Panc1 (cell line): Measurements from ENCODE around the gene LINGO4. TPM values are rescaled to one million over a fixed set of nuclear protein-coding genes. Genes with fewer than 3 reads are reported as not detected.

Experiments used
- ATAC-seq: fragments of 200-7000 bp; cut with Tn5 transposase; 2 replicates; pipeline ENCODE4 v1.9.1; 2020; ENCODE audit warnings: mild to moderate bottlenecking, moderate library complexity
- BruUV-seq: library from RNA; stranded (reverse); fragments of 400-500 nt; replicated peaks from 2 replicates; lab custom pipeline; 2021; lab: Mats Ljungman, UMichigan
- CTCF ChIA-PET: fragments of 300-600 bp; sonication (Branson Sonifier 250); formaldehyde crosslinking; loops from one replicate; lab custom pipeline; 2022; ENCODE audit warnings: antibody characterized with exemption; lab: Charles Lee
- POLR2A ChIA-PET: fragments of 300-600 bp; sonication (Branson Sonifier 250); formaldehyde crosslinking; loops from one replicate; lab custom pipeline; 2022; ENCODE audit warnings: antibody characterized with exemption; lab: Charles Lee
- DNase-seq: peaks from one replicate; pipeline ENCODE4 v3.0.0-alpha.2; 2010; ENCODE audit warnings: low read depth, low spot score
- H3K27ac ChIP-seq: 2 replicates; pipeline ENCODE4 v1.5.1; 2011; ENCODE audit warnings: mild to moderate bottlenecking, low read length, inconsistent platforms
- H3K27me3 ChIP-seq: fragments of 200-500 bp; sonication (Bioruptor generic); 2 replicates; pipeline ENCODE4 v1.6.0; 2014; ENCODE audit warnings: low read length, inconsistent platforms; ENCODE audit not compliant: control insufficient read depth, insufficient read depth
- H3K36me3 ChIP-seq: fragments of 200-500 bp; sonication (Bioruptor generic); 2 replicates; pipeline ENCODE4 v1.5.1; 2014; ENCODE audit warnings: inconsistent platforms, mild to moderate bottlenecking, low read length, moderate library complexity; ENCODE audit not compliant: control insufficient read depth, insufficient read depth
- H3K4me1 ChIP-seq: 2 replicates; pipeline ENCODE4 v1.5.1; 2011; ENCODE audit warnings: inconsistent platforms, mild to moderate bottlenecking, low read length, moderate library complexity; ENCODE audit not compliant: control insufficient read depth, insufficient read depth
- H3K4me3 ChIP-seq, 2 experiments: 2 replicates each; pipeline ENCODE4 v1.5.1; 2011 to 2012; ENCODE audit warnings: low read depth in 2 of 2, low read length in 2 of 2, mild to moderate bottlenecking in 2 of 2, inconsistent platforms in 1 of 2, moderate library complexity in 1 of 2
- H3K9me3 ChIP-seq: fragments of 200-500 bp; sonication (Bioruptor generic); 2 replicates; pipeline ENCODE4 v1.5.1; 2014; ENCODE audit warnings: low read depth, mild to moderate bottlenecking, inconsistent platforms, low read length, moderate library complexity; ENCODE audit not compliant: control insufficient read depth, insufficient read depth
- CTCF ChIP-seq: fragments of 450-650 bp; IDR thresholded peaks from 2 replicates; pipeline ENCODE4 v1.5.1; 2017; ENCODE audit warnings: mild to moderate bottlenecking
- POLR2AphosphoS5 ChIP-seq: IDR thresholded peaks from 2 replicates; pipeline ENCODE4 v1.6.1; 2012; ENCODE audit warnings: mild to moderate bottlenecking, low read depth, low read length, moderate library complexity
- REST ChIP-seq, 2 experiments: IDR thresholded peaks; 2 replicates each; pipeline ENCODE4 v1.6.1; 2011 to 2012; ENCODE audit warnings: low read depth in 2 of 2, control low read depth in 1 of 2, low read length in 1 of 2, mild to moderate bottlenecking in 1 of 2, moderate library complexity in 1 of 2; ENCODE audit not compliant: insufficient read depth in 1 of 2
- SIN3A ChIP-seq: IDR thresholded peaks from 2 replicates; pipeline ENCODE4 v1.6.1; 2012; ENCODE audit warnings: low read depth, mild to moderate bottlenecking, low read length, moderate library complexity, borderline replicate concordance; ENCODE audit not compliant: insufficient read depth
- TCF7L2 ChIP-seq: IDR thresholded peaks from 2 replicates; pipeline ENCODE4 v1.6.1; 2011; ENCODE audit warnings: mild to moderate bottlenecking, low read depth, low read length, inconsistent platforms
- in situ Hi-C: cut with HindIII; loops from 2 replicates; pipeline ENCODE4 v1.10.0; 2016; ENCODE audit warnings: low sequenced_read_pairs, low pct_unique_long_range_greater_than_20kb
- intact Hi-C: fragments of 100-400 bp; cut with micrococcal nuclease; formaldehyde crosslinking; loops from one replicate; pipeline ENCODE4 v1.10.0; 2022; ENCODE audit not compliant: unreplicated experiment
- total RNA-seq: library from RNA; stranded (reverse); gene quantifications from one replicate; pipeline ENCODE4 v1.2.1, GENCODE V29; 2021; ENCODE audit not compliant: unreplicated experiment

LINGO4 gene
- total RNA-seq, 1 experiment from 2014 or later, result not detected

- in situ Hi-C loops, result no loop called here
- no peak for ATAC-seq
Observed at GRCh38 chr1:151816548-151817352, 11.5 kb upstream of the LINGO4 start.

GRCh38 chr1:151815716-151816327 lies 10.6 kb upstream of the LINGO4 start:
- Histone ChIP-seq H3K27me3 (no peaks in the 10 kb centered on the region), H3K9me3 (no peaks in the 10 kb centered on the region), H3K27ac (no peak overlapping the region), H3K4me1 (no peaks in the 10 kb centered on the region), H3K36me3 (no peaks in the 10 kb centered on the region), H3K4me3 (no peak overlapping the region)
- intact Hi-C loops, result no loop called here
- DNase-seq (no peak), ATAC-seq (no peak)
- ChIA-PET CTCF (no interaction called here), POLR2A (no interaction called here)
- no TSS peak for BruUV-seq
- in situ Hi-C loops, result no loop called here
- no peak for TF ChIP-seq REST (IDR thresholded peaks at IDR 0.05; ENCODE audit: insufficient read depth in 1 of 2, low read depth in 2 of 2, low read length in 1 of 2)
- TF ChIP-seq POLR2AphosphoS5, result no peak
- TF ChIP-seq SIN3A, result no peak
- TF ChIP-seq TCF7L2, result no peak

More at GRCh38 chr1:151816548-151817352, 11.5 kb upstream of the LINGO4 start:
- no peak overlapping the region for H3K4me3 ChIP-seq
- no peaks in the 10 kb centered on the region for H3K27me3 ChIP-seq
- no peaks in the 10 kb centered on the region for H3K4me1 ChIP-seq
- no peak overlapping the region for H3K27ac ChIP-seq
- no peaks in the 10 kb centered on the region for H3K36me3 ChIP-seq
- H3K9me3 ChIP-seq, result no peaks in the 10 kb centered on the region
- ChIA-PET CTCF (no interaction called here), POLR2A (no interaction called here)
- TF ChIP-seq REST (IDR thresholded peaks at IDR 0.05; ENCODE audit: insufficient read depth in 1 of 2, low read depth in 2 of 2, low read length in 1 of 2) (no peak), TCF7L2 (no peak), SIN3A (no peak), POLR2AphosphoS5 (no peak), CTCF (no peak)
- no peak for DNase-seq
- no TSS peak for BruUV-seq
- intact Hi-C loops, result no loop called here
